Endothelial cell of hepatic sinusoid (primary cell): ENCODE data around the gene CYP4F12.

Source experiments
- in situ Hi-C: cut with HindIII; loops from 2 replicates; pipeline ENCODE4 v1.10.0; 2017; ENCODE audit warnings: low sequenced_read_pairs

The CYP4F12 gene

DNA sequence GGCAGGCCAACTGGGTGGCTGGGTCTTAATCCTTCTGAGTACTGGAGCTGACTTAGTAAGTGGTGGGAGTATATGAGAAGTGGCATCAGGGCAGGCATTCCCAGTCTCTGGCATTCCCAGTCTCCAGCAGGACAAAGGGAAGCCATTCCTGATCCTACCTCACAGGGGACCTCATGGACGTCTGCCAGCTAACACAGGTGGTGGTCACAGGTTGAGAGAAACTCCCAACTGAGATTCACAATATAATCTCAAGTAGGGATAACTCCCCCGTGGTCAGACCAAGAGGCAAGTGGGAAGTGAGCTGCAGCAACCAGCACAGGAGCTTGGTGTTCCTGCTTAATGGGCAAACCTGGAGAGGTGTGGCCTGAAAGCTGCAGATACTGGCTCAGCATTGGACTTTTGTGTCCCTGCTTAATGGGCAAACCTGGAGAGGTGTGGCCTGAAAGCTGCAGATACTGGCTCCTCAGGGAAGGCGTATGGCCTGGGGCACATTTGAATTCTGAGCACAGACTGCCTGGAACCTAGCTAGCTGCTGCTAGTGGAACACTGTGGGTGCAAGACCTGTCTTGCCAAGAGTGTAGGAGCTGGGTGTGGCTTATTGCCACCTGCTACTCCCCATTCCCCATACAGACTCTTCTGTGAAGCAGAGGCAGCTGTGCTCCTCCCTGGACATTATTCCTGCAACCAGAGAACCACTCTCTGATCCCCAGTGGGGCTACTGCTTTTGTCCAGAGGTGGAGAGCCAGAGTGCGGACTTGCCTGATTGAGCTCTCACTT, 29.1 kb downstream of the CYP4F12 start:
- in situ Hi-C loops, result no loop called here

DNA sequence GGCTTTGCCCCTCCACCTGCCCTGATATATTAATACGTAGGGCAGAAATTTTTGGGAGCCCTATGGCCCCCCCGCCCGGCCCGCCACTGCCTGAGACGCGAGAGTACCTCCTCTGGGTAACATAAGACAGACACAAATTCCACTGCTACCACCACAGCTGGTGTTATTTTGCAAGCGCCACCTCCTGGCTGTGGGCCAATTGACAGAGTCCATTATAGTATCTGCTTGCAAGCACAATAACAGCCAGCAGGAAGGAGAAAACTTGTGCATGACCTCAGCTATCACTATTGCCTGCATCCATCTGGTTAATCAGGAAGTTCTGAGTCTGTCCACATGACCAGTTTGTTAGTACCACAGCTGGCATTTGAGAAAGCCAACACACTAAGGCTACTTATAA, 29.6 kb downstream of the CYP4F12 start:
- in situ Hi-C loops, result no loop called here

DNA sequence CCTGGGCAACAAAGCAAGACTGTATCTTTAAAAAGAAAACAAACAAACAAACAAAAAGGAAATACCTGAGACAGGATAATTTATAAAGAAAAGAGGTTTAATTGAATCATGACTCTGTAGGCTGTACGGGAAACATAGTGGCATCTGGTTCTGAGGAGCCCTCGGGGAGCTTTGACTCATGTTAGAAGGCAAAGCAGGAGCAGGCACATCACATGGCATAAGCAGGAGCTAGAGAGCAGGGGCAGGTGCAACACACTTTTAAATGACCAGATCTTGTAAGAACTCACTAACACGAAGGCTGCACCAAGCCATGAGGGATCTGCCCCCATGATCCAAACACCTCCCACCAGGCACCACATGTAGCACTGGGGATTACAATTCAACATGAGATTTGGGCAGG, 41.8 kb downstream of the CYP4F12 start:
- in situ Hi-C loops, result no loop called here

DNA sequence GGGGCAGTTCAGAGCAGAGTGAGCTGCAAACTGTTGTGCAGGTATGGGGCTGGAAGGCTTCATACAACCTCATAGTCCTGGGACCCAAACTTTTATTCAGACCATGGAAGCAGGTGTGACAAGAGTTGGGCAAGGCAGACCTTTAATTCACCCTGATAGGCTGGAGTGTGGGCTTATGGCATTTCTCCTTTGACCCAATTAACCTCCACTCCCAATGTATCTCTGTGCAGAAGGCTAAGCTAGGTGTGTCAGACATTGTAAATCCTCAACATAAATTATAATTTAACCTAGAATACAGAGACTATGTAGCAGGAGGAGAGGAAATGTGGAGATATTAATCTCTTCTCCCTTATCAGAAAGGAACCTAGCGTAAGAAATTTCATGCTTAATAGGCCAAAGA, 42.8 kb downstream of the CYP4F12 start:
- in situ Hi-C loops, result no loop called here

DNA sequence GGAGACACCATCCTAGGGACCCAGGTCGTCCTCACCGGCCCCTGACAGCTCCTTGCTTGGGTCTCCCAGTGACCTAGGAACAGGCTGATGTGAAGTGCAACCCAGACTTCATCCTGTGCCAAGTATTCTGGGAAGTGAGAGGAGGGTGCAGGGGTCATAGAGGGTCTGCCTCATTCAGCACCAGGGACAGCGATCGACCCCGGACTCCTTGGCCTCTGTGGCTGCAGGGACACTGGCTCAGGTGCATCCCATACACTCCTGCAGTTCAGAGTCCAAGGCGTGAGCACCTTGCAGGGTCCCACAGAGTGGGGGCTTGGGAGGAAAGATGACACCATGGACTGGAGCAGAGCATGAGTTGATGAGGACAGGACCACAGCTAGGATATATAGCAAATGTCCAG, 44.9 kb downstream of the CYP4F12 start:
- in situ Hi-C loops, result no loop called here

DNA sequence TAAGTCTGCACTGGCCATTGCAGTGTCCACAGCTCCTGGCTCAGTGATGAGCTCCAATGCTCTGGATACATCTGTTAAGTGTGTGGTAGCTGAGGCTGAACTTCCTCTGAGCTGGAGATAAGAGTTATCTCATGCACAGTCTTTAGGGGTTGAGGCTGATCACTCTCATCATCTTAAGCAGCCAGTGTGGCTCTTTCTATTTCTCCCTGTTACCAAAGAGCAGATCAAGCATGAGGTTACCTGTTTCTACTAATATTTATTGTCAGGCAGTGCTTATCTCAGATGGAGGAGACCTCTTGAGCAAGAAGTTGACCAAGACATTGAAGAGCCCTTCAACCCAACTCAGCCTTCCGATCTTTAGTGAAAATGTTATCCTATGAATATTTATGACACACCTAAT, 48.4 kb downstream of the CYP4F12 start:
- in situ Hi-C loops, result no loop called here

DNA sequence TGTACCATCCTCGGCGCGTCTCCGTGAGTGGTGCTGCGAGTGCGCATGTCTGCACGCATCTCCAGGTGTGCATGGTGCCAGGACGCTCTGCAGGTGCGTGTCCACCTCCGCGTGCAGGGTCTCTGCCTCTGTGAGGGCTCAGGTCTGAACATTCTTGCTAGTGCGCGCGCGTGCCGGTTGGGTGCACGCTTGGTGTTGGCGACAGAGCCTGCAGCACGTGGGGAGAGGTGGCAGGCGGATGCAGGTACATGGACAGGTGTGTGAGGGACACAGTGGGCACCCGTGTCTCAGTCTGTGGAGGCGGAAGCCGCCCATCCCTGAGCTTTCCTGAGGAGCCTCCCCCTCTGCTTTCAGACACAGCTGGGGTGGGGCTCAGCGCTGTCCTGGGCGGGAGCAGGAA, 50.1 kb downstream of the CYP4F12 start:
- in situ Hi-C loops, result no loop called here

DNA sequence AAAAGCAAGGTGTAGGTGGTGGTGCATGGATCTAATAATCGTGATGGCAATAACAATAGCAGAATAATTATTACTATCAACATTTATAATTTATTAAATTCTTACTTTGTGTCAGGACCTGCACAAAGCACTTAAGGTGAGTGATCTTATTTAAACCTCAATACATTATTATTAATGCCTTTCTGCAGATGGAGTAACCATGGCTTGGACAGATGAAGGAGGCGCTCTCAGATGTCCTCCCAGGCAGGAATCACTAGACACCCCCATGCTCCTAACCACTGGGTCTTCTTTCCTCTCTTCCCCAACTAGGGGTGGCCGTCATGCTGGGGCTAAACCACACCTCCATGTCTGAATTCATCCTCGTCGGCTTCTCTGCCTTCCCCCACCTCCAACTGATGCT, 54.8 kb downstream of the CYP4F12 start, which contains the start of gene OR10H2:
Gene OR10H2 (plus strand): TSS at position 301 of the 400 bp plus-strand sequence. CDS start 20 bp downstream, at position 321.
- in situ Hi-C loops, result no loop called here

DNA sequence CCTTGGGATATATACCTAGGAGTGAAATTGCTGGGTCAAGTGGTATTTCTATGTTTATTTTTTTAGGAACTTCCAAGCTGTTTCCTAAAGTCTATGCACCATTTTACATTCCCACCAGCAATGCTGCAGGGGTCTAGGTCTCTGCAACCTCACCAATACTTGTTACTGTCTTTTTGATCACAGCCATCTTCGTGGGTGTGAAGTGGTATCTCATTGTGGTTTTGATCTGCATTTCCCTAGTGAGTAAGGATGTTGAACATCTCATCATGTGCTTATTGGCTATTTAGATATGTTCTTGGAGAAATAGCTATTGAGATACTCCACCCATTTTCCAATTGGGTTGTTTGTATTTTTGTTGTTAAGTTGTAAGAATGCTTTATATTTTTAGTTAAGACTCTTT, 57.7 kb downstream of the CYP4F12 start:
- in situ Hi-C loops, result no loop called here

DNA sequence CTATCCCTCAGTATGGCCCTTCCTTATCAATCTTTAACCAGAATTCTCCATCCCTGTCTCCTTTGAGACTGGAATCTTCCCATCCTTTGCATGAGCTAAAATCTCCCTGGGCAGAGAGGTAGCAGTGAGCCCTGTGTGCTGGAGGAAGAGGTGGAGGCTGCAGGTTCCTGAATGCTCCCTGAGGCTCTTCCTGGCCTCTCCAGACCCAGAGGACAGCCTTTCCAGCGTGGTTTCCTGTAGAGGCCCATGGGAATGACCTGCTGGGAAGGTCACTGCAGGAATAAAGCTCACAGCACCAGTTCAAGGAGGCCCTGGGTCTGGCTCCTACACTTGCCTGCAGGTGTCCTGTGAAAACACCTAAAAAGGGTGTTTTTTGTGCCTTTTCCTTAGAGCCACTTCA, 59.5 kb downstream of the CYP4F12 start:
- in situ Hi-C loops, result no loop called here

DNA sequence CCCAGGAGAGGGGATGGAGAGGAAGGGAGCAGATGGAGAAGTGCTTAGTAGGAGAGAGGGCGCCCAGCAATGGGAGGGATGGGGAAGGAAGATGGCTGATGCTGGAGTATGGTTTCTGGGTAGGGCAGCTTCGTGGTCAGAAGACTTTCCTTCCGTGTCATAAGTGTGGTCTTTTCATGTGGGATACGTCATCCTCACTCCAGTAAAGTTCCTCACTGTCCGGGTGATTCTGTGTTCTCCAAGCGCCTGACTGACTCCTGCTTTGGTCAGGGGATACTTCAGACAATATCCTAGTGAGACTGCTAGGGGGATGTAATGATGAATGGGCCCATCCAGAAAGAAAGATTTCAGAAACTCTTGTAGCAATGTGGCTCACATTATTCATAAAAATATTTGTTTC, 61.0 kb downstream of the CYP4F12 start:
- in situ Hi-C loops, result no loop called here

DNA sequence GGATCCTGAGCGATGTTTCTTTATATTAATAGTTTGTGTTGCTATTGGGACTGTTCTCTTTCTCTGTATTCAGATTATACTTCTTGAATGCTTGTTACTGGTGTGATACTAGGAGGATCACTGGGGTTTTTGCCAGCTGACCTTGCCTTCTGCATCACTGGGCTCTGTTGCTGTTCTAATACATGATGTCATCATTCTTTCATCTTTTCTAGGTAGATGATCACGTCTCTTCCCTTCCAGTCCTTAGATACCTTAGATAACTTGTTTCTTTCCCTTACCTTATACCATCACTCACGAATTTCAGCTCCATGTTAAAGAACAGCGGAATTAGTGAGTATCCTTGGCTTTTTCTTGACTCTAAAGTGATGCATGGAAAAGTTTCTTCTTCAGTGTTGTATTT, 64.8 kb downstream of the CYP4F12 start, which contains the start of gene OR10H3:
Gene OR10H3 (plus strand): TSS at position 264 of the 400 bp plus-strand sequence. CDS start 3,408 bp downstream, outside the sequence.
- in situ Hi-C loops, result no loop called here

DNA sequence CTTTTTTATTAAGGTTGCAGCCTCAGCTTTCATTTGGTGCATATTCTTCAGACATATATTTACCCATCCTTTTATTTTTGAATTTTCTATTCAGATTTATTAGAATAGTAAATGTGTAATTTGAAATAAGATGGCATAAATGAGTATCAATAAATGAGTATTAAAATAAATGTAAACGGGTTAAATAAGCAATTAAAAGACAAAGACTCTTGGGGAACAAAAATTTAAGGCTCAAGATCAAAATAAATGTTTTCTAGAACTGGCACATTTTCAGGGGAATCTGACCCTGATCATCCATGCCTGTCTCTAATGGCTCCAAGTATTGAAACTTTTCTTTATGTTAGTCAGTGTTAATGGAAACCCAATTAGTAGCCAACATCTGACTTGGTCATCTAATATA, 67.9 kb downstream of the CYP4F12 start:
- in situ Hi-C loops, result no loop called here
